GM12878 (cell line): ENCODE results near the gene ADORA2B.

Experiments used
- BCL3 ChIP-seq: IDR thresholded peaks from 2 replicates; pipeline ENCODE4 v1.6.1; 2011; ENCODE audit warnings: borderline replicate concordance, low read depth, mild to moderate bottlenecking, moderate library complexity, low read length; ENCODE audit not compliant: insufficient read depth, poor library complexity, severe bottlenecking
- BMI1 ChIP-seq: fragments of 450-650 bp; IDR thresholded peaks from 2 replicates; pipeline ENCODE4 v1.6.1; 2016; ENCODE audit warnings: mild to moderate bottlenecking, moderate library complexity, borderline replicate concordance
- LARP7 ChIP-seq: fragments of 450-650 bp; IDR thresholded peaks from 2 replicates; pipeline ENCODE4 v1.6.1; 2017; ENCODE audit warnings: mild to moderate bottlenecking
- MAX ChIP-seq: IDR thresholded peaks from 2 replicates; pipeline ENCODE4 v1.6.1; 2012; ENCODE audit warnings: low read depth, low read length, improper control_type of control experiment
- NKRF ChIP-seq: fragments of 450-650 bp; conservative IDR thresholded peaks from 2 replicates; pipeline ENCODE4 v1.6.1; 2017; ENCODE audit warnings: mild to moderate bottlenecking, moderate library complexity
- POLR2A ChIP-seq: IDR thresholded peaks from 2 replicates; pipeline ENCODE4 v1.6.1; 2011; ENCODE audit warnings: low read depth, mild to moderate bottlenecking, low read length
- SIN3A ChIP-seq: IDR thresholded peaks from 2 replicates; pipeline ENCODE4 v1.6.1; 2012; ENCODE audit warnings: low read depth, low read length, improper control_type of control experiment
- SIX5 ChIP-seq: IDR thresholded peaks from 2 replicates; pipeline ENCODE4 v1.6.1; 2011; ENCODE audit warnings: mild to moderate bottlenecking, low read depth, low read length, moderate library complexity; ENCODE audit not compliant: severe bottlenecking
- SKIL ChIP-seq: fragments of 450-650 bp; IDR thresholded peaks from 2 replicates; pipeline ENCODE4 v1.6.1; 2017; ENCODE audit warnings: mild to moderate bottlenecking, low read depth, inconsistent platforms; ENCODE audit not compliant: poor library complexity, severe bottlenecking
- SUZ12 ChIP-seq: fragments of 200-600 bp; sonication (generic); IDR thresholded peaks from one replicate; pipeline ENCODE4 v1.6.1; 2018; ENCODE audit warnings: antibody characterized with exemption, mild to moderate bottlenecking; ENCODE audit not compliant: unreplicated experiment
- TAF1 ChIP-seq: IDR thresholded peaks from 2 replicates; pipeline ENCODE4 v1.6.1; 2011; ENCODE audit warnings: mild to moderate bottlenecking, low read depth, low read length, borderline replicate concordance
- ZNF274 ChIP-seq: IDR thresholded peaks from one replicate; pipeline ENCODE4 v1.8.0; 2011; ENCODE audit not compliant: insufficient read length, insufficient read depth
- ZSCAN29 ChIP-seq: fragments of 450-650 bp; IDR thresholded peaks from 2 replicates; pipeline ENCODE4 v1.6.1; 2017; ENCODE audit warnings: mild to moderate bottlenecking, moderate library complexity
- TF ChIP-seq, protein P1 (sequence below), 3 experiments: IDR thresholded peaks in 2 of 3; conservative IDR thresholded peaks in 1 of 3; 2 replicates each; pipeline ENCODE4 v1.5.1; 2011; ENCODE audit warnings: low read depth in 3 of 3, low read length in 3 of 3, mild to moderate bottlenecking in 3 of 3, control low read depth in 2 of 3, moderate library complexity in 2 of 3, inconsistent platforms in 1 of 3, mixed read lengths in 1 of 3; ENCODE audit not compliant: control insufficient read depth in 2 of 3, insufficient read depth in 1 of 3; ENCODE audit errors: extremely low read depth in 1 of 3

DNA sequence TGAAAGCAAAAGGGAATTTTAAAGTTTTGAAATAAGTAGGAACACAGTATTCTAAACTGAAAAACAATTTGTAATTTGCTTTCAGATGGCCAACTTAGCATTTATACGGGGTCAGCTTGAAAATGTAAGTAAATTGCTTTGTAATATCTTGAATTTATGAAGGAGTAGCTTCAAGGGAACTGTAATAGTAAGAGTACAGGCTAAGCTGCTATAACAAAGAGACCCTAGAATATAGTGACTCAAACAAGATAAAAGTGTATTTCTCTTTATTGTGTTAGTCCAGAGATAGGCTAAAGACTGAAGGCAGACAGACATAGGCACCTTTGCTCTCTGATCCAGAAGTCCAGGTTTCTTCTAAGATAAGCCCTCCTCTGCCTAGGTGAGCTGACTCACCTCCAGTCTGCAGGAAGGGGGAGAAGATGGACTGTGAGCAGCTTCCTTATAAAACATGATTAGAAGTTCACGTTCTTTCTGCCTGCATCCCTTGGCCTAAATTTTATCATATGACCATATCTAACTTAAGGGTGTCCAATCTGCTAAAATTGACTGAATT, 57.9 kb downstream of the ADORA2B start:
- TF ChIP-seq LARP7 (no peak), NKRF (no peak), POLR2A (no peak), SUZ12 (no peak), ZNF274 (no peak), SKIL (no peak), MAX (no peak), SIX5 (no peak), SIN3A (no peak), BMI1 (no peak), TAF1 (no peak), ZSCAN29 (no peak), BCL3 (no peak)
- TF ChIP-seq, protein P1, sequence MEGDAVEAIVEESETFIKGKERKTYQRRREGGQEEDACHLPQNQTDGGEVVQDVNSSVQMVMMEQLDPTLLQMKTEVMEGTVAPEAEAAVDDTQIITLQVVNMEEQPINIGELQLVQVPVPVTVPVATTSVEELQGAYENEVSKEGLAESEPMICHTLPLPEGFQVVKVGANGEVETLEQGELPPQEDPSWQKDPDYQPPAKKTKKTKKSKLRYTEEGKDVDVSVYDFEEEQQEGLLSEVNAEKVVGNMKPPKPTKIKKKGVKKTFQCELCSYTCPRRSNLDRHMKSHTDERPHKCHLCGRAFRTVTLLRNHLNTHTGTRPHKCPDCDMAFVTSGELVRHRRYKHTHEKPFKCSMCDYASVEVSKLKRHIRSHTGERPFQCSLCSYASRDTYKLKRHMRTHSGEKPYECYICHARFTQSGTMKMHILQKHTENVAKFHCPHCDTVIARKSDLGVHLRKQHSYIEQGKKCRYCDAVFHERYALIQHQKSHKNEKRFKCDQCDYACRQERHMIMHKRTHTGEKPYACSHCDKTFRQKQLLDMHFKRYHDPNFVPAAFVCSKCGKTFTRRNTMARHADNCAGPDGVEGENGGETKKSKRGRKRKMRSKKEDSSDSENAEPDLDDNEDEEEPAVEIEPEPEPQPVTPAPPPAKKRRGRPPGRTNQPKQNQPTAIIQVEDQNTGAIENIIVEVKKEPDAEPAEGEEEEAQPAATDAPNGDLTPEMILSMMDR (IDR thresholded peaks at IDR 0.05 in 2 of 3, conservative IDR thresholded peaks at IDR 0.05 in 1 of 3; ENCODE audit: control insufficient read depth in 2 of 3, extremely low read depth in 1 of 3, insufficient read depth in 1 of 3, low read depth in 3 of 3, low read length in 3 of 3), result no peak
